OCI-LY7 (cell line): Measurements from ENCODE around the gene TEX44.

Source experiments
- EZH2phosphoT487 ChIP-seq: fragments of 200-600 bp; sonication (generic); IDR thresholded peaks from 2 replicates; pipeline ENCODE4 v1.6.1; 2018; ENCODE audit warnings: low read depth, borderline replicate concordance, mild to moderate bottlenecking, mixed run types, antibody characterized with exemption, low read length, moderate library complexity, mixed read lengths
- TF ChIP-seq, protein P1 (sequence below): fragments of 200-600 bp; sonication (generic); conservative IDR thresholded peaks from 2 replicates; pipeline ENCODE4 v1.5.1; 2014; ENCODE audit warnings: mild to moderate bottlenecking, antibody characterized with exemption, low read length, moderate library complexity, mixed read lengths

DNA sequence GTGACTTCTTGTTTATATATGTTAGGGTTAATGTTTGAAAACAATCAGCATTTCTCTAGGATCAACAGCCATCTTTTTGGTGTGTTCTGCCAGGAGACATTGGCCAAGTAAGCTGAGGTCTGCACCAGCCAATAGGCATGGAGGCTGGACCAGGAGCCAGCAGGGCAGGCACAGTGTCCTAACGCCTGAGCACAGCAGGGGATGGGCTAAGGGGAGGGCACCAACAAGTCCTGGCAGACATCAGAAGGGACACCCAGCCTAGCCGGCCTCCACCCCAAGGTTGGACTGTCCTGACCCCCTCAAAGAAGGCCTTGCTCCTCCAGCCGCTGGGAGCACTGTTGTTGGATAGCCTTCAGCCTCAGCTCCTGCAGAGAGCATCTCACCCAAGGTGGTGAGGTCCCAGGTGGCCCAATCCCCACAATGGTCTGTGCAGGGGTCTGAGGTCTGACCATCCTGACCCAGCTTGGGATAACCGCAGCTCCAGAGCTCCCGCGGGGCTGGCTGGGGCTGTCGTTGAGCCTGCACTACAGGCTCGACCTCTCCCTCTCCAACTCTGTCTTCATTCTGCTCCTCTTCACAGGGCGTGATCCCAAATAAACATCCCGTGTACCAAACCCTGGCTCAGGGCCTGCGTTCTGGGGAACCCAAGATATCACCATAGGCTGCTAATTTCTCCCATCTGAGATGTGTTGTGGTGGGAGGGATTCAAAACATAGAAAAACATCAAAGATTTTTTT, 8.1 kb downstream of the TEX44 start:
- TF ChIP-seq, protein P1, sequence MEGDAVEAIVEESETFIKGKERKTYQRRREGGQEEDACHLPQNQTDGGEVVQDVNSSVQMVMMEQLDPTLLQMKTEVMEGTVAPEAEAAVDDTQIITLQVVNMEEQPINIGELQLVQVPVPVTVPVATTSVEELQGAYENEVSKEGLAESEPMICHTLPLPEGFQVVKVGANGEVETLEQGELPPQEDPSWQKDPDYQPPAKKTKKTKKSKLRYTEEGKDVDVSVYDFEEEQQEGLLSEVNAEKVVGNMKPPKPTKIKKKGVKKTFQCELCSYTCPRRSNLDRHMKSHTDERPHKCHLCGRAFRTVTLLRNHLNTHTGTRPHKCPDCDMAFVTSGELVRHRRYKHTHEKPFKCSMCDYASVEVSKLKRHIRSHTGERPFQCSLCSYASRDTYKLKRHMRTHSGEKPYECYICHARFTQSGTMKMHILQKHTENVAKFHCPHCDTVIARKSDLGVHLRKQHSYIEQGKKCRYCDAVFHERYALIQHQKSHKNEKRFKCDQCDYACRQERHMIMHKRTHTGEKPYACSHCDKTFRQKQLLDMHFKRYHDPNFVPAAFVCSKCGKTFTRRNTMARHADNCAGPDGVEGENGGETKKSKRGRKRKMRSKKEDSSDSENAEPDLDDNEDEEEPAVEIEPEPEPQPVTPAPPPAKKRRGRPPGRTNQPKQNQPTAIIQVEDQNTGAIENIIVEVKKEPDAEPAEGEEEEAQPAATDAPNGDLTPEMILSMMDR = no peak
- no peak for TF ChIP-seq EZH2phosphoT487
